HK-2 (cell line): ENCODE measurements around the gene NKX2-4.
"Not testable (repeated sequence)": the region's sequence is repeated elsewhere in the genome, so short reads cannot be mapped to it uniquely, and the experiment has no call there.

ENCODE experiments used
- DNase-seq: peaks from one replicate; pipeline ENCODE4 v3.0.0-alpha.2; 2018; ENCODE audit not compliant: unreplicated experiment

The NKX2-4 gene

DNA sequence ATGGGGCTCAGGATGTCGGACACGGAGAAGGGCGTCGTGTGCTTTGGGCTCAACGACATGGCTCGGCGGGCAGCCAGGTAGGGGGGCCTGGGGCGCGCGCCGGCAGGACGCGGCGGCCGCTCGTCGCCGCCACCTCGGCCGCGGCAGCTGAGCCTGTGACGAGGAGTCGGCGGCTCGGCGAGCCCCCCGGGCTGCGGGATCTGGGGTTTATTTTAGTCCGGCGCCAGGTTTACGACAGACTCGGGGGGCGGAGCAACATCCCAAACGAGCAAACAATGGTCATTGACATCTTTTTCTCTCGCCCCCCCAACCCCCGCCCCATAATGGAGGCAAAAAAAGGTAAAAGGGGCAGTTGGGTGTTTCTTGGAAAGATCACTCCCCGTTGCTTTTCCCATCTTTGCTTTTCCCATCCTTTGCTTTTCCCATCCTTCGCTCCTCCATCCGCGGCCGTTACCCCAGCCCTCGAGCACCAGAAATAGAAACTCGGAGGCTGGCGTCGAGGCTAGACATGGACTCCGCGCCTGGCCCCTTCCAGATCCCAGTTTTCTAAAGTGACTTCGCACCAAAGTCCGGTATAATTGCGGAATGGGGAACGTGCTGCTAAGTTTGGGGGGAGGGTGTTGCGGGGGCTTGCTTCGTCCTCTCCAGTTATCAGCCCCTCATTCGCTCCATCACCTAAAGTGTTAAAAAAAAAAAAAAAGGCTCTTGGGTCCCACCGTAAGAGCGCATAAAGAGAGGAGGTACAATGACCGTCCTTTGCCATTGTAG lies at the start of gene NKX2-4:
Gene NKX2-4, minus strand, starts transcription at position 186 of the 768 bp plus-strand sequence. Its CDS starts 127 bp downstream, at position 59.
- DNase-seq = peak; percentile 67

DNA sequence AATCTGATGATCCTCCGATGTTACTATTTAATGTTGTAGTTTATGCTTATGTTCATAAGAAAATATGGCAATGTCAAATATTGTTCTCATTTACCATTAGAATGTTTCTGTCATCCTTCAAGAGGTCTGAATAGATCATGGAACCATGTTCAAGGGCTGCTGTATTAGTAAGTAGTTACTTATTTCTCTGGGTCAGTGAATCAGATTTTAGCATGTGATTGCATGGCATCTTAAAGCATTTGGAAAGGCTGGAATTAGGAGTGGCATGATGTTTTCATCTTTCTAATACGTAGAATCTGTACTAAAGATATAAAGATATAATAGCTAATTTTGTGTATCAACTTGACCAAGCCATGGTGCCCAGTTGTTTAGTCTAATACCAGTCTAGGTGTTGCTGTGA lies 40.5 kb upstream of the NKX2-4 start:
- DNase-seq = no peak

DNA sequence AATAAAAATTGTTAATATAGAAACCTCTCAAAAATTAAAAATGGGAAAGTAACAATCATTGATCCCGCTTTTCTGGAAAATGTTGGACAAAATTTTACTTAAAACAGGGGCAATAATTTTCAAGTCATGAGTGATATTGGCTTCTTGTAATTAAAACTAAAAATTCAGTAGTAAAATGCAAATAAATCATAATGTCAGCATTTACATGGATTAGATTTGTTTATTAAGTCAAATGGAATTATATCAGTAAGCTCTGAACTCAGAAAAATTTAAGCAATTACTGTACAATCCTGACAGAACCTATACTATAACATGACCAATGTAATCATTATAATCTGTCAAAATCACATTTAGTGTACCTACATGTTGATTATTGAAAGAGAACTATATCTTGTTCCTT lies 39.9 kb upstream of the NKX2-4 start:
- DNase-seq = no peak

DNA sequence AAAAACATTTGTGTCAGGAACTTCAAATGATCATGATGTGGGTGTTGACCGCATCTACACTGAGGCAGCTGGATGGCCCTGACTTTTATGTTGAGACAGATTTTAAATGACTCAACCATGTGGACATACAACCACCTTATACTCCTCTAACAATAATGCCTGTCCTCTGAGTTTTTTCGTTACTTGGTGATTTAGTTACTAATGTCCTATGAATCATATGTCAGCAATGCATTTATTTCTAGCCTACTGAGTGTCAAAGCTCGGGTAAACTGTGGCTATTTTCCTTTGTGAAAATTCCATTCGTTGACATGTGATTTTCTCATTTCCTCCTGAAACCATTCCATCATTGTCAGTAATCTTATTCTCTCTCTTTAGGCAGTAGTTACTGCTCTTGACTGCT lies 38.9 kb upstream of the NKX2-4 start:
- DNase-seq = no peak

DNA sequence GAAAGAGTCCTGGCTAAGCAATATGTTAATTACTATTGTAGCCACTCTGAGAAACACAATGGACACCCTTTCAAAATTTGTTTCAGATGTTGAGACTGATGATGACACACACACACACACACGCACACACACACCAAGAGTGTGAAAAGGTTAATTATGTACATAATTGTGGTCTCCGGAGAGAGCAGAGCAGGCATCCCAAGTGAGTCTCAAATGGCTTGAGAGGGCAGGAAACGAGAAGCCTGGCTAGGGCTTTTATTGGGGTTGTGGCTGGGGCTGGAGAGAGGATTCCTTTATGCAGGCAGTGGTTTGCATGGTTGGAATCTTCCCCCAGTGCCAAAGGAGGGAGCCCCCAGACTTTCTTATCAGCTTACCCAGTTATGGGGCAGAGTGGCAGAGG lies 38.2 kb upstream of the NKX2-4 start:
- DNase-seq = no peak

DNA sequence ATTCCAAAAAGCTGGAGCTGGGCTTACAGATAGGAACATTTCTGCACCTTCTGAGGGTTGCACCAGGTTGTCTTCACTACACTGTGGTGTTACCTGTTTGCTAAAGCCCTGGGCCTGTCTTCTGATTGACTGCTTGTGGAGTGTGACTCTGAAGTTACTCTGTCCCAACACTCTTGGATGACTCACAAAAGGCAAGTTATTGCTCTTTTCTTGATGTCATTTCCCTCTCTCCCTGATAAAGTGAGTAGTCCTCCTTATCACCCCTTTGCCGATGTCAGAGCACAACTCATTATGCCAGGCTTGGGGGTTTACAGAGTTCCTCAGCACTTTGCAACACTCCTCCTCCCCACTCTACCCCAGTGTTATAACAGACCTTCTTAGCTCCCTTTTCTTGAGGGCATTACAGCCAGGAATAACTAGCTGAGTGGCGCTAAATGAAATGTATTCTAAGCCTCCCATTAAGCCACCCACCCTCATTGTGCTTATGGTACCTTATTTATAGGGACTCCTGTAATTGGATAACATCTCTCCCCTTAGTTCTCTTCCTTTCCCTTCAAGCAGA lies 36.1 kb upstream of the NKX2-4 start:
- DNase-seq = peak; percentile 24

DNA sequence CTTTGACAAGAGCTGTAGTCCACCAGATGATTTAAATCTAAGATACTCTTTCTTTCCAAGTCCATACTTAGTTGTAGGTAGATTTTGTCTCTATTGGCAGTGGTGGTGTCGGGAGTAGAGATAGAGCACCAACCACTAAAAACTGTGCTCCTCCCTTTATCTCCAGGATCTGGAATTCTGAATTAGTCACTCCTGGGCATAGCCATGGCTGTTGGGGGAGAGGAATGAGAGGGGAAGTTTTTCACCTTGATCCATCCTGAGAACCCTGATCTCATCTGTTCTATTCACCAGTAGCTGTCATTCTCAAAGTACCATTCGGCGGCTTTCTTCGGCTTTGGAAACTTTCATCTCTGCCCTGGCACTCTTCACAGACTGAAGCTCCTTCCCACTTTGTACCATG lies 35.6 kb upstream of the NKX2-4 start:
- no peak for DNase-seq

DNA sequence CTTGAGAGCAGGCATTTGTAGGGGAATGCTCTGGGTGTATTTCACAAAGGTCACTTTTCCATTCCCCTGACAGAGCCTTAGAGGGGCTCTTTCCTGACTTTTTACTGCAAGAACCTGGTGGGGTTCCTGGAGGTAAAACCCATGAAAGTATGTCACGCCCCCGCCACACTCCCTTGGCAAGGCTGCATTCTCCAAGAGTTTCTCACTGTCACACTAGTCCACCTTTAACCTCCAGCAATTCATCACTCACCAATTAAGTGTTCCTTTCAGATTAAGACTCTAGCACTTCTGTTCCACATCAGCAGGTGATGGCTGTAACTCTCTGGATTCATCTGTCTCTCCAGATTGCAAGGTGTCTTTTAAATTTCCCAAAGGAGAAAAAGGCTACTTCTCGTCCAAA lies 32.7 kb upstream of the NKX2-4 start:
- peak; percentile 46 for DNase-seq

DNA sequence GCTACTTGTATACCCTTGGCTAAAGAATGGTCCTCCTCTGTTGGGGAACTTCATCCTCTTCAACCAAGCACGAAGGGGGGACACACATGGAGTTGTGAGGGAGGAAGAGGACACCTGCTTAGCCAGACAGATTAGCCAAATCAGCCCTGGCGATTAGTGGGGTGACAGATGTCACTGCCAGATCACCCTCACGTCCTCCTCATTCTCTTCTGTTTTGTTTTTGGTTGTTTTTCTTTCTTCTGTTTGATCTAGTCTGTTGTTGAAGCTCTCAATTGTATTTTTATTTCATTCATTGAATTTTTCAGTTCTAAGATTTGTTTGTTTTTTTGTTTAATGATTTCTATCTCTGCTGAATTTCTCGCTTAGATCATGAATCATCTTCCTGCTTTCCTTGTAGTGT lies 27.5 kb upstream of the NKX2-4 start:
- DNase-seq = no peak

DNA sequence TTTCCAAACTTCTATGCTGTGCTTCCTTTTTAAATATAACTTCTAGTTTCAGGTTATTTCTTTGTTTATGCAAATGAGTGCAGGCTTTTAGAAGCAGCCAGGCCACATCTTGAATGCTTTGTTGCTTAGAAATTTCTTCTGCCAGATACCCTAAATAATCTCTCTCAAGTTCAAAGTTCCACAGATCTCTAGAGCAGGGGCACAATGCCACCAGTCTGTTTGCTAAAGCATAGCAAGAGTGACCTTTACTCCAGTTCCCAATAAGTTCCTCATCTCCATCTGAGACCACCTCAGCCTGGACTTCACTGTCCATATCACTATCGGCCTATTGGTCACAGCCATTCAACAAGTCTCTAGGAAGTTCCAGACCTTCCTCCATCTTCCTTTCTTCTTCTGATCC lies 26.4 kb upstream of the NKX2-4 start:
- not testable (repeated sequence) for DNase-seq

DNA sequence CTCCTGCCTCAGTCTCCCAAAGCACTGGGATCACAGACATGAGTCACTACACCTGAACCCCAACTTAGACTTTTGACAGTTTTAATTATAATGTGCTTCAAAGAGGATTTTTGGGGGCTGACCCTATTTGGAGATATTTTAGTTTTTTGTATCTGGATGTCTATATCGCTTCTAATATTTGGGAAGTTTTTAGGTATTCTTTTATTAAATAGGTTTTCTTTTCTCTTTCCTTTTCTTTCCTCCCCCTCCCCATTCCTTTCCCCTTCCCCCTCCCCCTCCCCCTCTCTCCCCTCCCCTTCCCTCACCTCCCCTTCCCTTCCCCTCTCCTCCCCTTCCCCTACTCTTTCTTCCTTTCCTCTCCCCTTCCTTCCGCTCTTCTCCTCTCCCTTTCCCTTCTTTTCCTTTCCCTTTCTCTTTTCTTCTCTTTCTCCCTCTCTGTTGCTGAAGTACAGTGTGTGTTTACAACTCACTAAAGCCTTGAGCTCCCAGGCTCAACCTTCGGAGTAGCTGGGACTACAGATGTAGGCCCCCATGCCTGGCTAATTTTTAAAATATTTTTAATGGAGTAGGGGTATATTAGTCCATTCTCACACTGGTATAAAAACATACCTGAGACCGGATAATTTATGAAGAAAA lies 24.4 kb upstream of the NKX2-4 start:
- DNase-seq = no peak

DNA sequence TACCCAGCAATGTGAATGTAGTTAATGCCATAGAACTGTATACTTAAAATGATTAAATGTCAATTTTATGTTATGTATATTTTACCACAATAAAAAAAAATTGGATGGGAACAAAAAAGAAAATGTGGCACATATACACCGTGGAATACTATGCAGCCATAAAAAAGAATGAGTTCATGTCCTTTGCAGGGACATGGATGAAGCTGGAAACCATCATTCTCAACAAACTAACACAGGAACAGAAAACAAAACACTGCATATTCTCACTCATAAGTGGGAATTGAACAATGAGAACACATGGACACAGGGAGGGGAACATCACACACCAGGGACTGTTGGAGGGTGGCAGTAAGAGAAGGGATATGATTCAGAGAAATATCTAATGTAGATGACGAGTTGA lies 21.8 kb upstream of the NKX2-4 start:
- not testable (repeated sequence) for DNase-seq

DNA sequence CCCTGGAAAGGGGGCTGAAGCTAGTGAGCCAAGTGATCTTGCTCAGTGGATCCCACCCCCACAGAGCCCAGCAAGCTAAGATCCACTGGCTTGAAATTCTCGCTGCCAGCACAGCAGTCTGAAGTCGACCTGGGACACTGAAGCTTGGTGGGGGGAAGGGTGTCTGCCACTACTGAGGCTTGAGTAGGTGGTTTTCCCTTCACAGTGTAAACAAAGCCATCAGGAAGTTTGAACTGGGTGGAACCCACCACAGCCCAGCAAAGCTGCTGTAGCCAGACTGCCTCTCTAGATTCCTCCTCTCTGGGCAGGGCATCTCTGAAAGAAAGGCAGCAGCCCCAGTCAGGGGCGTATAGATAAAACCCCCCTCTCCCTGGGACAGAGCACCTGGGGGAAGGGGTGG lies 16.7 kb upstream of the NKX2-4 start:
- DNase-seq = not testable (repeated sequence)

DNA sequence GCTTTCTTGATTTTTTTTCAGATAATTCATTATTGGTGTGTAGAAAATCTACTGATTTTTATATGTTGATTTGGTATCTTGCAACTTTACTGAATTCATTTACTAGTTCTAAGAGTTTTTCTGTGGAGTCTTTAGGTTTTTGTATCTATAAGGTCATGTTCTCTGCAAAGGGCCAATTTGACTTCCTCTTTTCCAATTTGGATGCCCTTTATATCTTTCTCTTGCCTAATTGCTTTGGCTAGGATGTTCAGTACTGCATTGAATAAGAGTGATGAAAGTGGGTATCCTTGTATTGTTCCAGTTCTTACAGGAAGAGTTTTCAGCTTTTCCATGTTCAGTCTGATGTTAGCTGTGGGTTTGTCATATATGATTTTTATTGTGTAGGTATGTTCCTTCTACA lies 14.4 kb upstream of the NKX2-4 start:
- DNase-seq = no peak

DNA sequence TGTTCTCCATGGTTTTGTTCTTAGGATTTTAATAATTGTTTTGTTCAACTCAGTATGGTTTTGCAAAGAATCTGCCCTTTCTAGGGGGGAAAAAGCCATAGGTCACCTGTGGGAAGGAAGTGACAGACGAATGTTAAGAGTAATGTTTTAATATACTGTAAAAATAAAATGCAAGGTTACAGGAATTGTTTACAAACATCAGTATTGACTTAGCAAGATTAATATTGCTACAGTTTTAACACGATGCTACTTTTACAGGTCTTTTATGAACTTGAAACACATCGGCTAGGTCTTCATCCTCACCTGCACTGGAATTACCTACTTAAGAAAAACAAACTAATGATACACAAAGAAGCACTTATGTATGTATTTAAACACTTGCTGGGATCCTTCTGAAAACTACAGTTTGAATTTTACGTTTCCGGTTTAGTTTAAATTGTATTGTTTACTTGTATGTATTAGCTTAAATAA lies 1.7 kb upstream of the NKX2-4 start:
- no peak for DNase-seq

DNA sequence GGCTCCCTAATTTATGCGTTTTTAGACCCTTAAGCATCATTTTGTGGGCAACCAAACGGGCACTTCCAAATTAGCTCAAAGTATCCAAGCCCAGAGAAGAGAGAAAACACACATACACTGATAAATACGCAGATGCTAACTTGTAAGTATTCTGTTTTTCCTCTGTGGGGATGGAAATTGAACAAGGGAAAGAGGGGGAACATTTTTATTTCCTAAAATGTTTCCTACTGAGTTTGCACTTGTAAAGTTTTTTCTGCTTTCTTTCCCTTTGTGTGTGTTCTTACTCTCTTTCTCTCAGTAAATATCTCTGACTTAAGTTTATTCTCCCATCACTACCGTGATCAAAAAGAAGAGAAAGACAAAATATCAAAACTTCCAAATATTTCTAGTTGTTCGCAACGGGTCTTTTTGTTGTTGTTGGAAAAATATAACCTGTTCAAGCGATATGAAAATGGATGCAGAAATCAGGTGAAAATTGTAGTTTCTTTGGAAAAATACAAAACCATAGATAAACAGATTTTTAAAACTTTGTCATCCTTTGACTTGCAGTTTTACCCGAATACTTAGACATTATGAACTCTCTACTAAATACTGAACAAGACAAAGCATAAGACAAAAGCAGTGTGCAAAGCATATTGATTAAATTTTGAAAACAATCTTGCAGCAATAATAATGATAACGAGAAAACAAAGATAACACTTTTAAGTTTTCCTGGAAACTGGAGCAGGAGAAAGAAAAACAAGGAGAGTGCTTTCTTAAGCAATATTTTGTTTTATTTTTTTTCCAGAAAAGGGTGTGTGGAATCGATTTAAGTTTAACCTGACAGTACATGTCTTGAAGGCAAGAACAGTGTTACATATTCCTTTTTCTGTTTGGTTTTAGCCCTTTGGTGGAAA lies 1.0 kb upstream of the NKX2-4 start:
- no peak for DNase-seq

DNA sequence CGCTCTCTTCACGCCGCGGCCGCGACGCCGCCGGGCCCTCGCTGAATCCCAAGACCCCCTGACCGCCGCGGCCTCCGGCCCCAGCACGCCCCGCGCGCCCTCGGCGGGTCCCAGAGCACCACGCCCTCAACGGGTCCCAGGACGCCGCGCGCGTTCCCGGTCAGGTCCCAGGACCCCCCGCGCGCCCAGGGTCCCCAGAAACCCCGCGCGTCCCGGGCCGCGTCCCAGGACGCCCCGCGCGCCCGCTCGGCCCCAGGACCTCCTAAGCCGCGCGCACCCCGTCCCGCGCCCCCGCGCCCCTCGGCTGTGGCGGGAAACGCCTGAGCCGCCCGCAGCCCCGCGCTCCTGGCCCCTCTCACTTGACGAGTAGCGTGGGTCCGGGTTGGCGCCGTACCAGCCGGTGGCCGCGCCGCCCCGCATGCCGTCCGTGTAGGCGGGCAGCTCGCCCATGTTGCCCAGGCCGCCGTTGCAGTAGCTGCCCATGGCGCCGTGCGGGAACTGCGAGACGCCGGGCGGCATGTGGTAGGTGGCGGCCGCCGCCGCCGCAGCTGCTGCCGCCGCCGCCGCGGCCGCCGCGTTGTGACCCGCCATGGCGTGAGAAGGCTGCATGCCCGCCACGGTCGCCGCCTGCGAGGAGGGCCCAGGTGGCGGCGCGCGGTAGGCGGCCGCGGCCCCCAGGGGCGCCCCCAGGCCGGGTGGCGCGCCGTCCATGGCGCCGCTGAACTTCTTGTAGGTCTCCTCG lies 556 bp downstream of the NKX2-4 start:
- DNase-seq = peak; percentile 69

DNA sequence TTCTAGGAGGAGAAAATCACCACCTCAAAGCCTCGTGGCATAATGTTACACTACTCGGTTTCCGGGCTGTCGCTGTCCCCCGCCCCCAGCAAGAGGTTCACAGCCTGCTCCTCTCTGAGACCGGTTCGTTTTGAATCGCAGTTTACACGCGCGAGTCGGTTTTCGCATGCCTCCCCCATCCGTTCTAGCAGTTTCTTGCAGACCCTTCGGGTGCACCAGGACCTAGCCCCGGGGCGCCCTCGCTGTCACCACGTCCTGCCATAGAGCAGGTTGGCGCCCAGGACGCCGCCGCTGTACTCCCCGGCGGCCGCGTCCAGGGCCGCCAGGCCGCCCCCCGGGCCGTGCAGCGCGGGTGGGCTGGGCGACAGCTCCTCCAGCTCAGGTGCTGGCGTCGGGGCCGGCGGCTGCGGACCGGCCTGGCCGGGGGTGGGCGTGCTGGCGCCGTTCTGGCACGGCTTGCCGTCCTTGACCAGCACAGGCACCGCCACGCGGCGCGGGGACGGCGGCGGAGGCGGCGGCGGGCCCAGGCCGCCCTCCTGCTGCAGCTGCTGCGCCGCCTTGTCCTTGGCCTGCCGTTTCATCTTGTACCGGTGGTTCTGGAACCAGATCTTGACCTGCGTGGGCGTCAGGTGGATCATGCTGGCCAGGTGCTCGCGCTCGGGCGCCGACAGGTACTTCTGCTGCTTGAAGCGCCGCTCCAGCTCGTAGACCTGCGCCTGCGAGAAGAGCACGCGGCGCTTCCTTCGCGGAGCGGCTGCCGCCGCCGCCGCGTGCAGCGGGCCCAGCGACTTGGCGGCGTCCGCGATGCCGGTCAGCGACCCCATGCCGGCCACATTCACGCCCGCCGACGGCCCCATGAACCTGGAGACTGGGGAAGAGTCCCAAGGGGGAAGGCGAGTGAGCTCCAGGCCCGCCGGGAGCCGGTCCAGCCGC lies 1.4 kb downstream of the NKX2-4 start:
- DNase-seq = peak; percentile 80

DNA sequence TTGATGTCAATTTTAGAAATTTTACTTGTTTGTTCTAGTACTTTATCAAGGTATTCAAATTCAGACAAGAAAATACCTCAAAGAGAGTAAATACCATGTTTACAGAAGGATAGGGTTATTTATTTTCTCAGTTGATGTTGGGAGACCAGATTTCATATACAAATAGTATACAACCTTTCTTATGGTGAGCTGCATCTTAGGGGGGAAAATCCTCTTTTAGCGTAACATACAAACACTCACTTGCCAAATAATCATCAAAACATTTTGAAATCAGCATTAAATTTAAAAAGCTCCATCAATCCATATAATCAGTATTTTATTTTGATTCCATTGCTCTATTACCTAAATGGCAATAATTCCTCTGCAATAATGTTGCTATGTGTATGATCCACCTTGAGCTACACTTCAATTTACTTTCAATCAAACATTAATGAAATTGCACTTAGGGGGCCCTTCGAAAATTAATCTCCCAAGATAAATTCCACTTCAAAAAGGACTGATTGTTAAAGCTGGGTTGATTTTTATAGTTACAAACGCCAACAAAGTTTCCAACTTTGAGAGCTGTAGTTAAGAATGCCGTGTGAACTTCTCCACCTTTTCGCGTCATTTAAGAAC lies 2.2 kb downstream of the NKX2-4 start:
- DNase-seq = no peak

DNA sequence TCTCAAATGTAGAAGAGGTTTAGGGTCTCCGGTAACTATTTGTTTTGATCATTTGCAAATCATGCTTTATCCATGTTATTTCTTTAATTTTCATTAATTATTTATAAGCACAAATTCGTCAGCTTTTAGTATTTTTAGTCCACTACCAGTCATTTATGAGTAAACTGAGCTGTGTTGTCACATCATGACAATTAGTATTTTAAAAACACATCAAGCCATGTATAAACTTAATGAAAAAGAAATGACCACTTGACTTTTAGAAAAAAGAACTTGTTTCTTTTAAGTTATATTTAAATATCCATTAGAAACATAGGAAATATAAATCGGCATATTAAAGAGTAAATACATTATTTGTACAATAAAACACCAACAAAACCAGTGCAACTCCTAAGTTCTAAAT lies 2.8 kb downstream of the NKX2-4 start:
- DNase-seq = no peak
